ENCODE data around the gene HSD3B1.

Gene HSD3B1

GRCh38 chr1:119506941-119507340 lies at the start of gene HSD3B1:
TSS of gene HSD3B1 (plus strand) at chr1:119507210. CDS start at chr1:119507477, 267 bp downstream.
- Mint-ChIP-seq H3K36me3 (no peaks in the 10 kb centered on the region), H3K27ac (no peak within 1 kb of the TSS), H3K9me3 (ENCODE audit: low read depth) (no peaks in the 10 kb centered on the region), H3K4me3 (no peak within 1 kb of the TSS), H3K27me3 (peaks cover 3% of the 10 kb centered on the region), H3K4me1 (ENCODE audit: low read depth) (no peaks in the 10 kb centered on the region)

- no peak overlapping the region for H3K4me3 Mint-ChIP-seq
- no peaks in the 10 kb centered on the region for H3K4me1 Mint-ChIP-seq (ENCODE audit: low read depth)
- no peaks in the 10 kb centered on the region for H3K36me3 Mint-ChIP-seq
- H3K9me3 Mint-ChIP-seq (ENCODE audit: low read depth) = no peaks in the 10 kb centered on the region
- no peak overlapping the region for H3K27ac Mint-ChIP-seq
- peaks cover 5% of the 10 kb centered on the region for H3K27me3 Mint-ChIP-seq
Observed at GRCh38 chr1:119462964-119463363, 44.0 kb upstream of the HSD3B1 start.

GRCh38 chr1:119463569-119463968 lies 43.4 kb upstream of the HSD3B1 start:
- Mint-ChIP-seq H3K4me1 (ENCODE audit: low read depth) (no peaks in the 10 kb centered on the region), H3K9me3 (ENCODE audit: low read depth) (no peaks in the 10 kb centered on the region), H3K27ac (no peak overlapping the region), H3K36me3 (no peaks in the 10 kb centered on the region), H3K4me3 (no peak overlapping the region), H3K27me3 (peaks cover 5% of the 10 kb centered on the region)

GRCh38 chr1:119466445-119466844 lies 40.6 kb upstream of the HSD3B1 start:
- H3K4me1 Mint-ChIP-seq (ENCODE audit: low read depth) = no peaks in the 10 kb centered on the region
- H3K36me3 Mint-ChIP-seq = no peaks in the 10 kb centered on the region
- no peak overlapping the region for H3K4me3 Mint-ChIP-seq
- H3K27me3 Mint-ChIP-seq = peaks cover 8% of the 10 kb centered on the region
- no peak overlapping the region for H3K27ac Mint-ChIP-seq
- H3K9me3 Mint-ChIP-seq (ENCODE audit: low read depth) = no peaks in the 10 kb centered on the region

- Mint-ChIP-seq H3K4me1 (ENCODE audit: low read depth) (no peaks in the 10 kb centered on the region), H3K9me3 (ENCODE audit: low read depth) (no peaks in the 10 kb centered on the region), H3K27ac (no peak overlapping the region), H3K36me3 (no peaks in the 10 kb centered on the region), H3K27me3 (peaks cover 8% of the 10 kb centered on the region), H3K4me3 (no peak overlapping the region)
Observed at GRCh38 chr1:119467219-119467618, 39.8 kb upstream of the HSD3B1 start.

- Mint-ChIP-seq H3K4me3 (no peak overlapping the region), H3K27me3 (peaks cover 8% of the 10 kb centered on the region), H3K36me3 (no peaks in the 10 kb centered on the region), H3K9me3 (ENCODE audit: low read depth) (no peaks in the 10 kb centered on the region), H3K4me1 (ENCODE audit: low read depth) (no peaks in the 10 kb centered on the region), H3K27ac (no peak overlapping the region)
Observed at GRCh38 chr1:119467857-119468668, 38.9 kb upstream of the HSD3B1 start.

GRCh38 chr1:119469741-119470140 lies 37.3 kb upstream of the HSD3B1 start:
- no peak overlapping the region for H3K27ac Mint-ChIP-seq
- no peaks in the 10 kb centered on the region for H3K4me1 Mint-ChIP-seq (ENCODE audit: low read depth)
- no peaks in the 10 kb centered on the region for H3K9me3 Mint-ChIP-seq (ENCODE audit: low read depth)
- H3K27me3 Mint-ChIP-seq = peaks cover 5% of the 10 kb centered on the region
- no peaks in the 10 kb centered on the region for H3K36me3 Mint-ChIP-seq
- no peak overlapping the region for H3K4me3 Mint-ChIP-seq

- H3K36me3 Mint-ChIP-seq = no peaks in the 10 kb centered on the region
- H3K9me3 Mint-ChIP-seq (ENCODE audit: low read depth) = no peaks in the 10 kb centered on the region
- no peaks in the 10 kb centered on the region for H3K4me1 Mint-ChIP-seq (ENCODE audit: low read depth)
- no peak overlapping the region for H3K27ac Mint-ChIP-seq
- H3K27me3 Mint-ChIP-seq = peaks cover 7% of the 10 kb centered on the region
- H3K4me3 Mint-ChIP-seq = no peak overlapping the region
Observed at GRCh38 chr1:119470377-119470776, 36.6 kb upstream of the HSD3B1 start.

GRCh38 chr1:119470958-119471357 lies 36.1 kb upstream of the HSD3B1 start:
- Mint-ChIP-seq H3K4me3 (no peak overlapping the region), H3K36me3 (no peaks in the 10 kb centered on the region), H3K4me1 (ENCODE audit: low read depth) (no peaks in the 10 kb centered on the region)

GRCh38 chr1:119471566-119471965 lies 35.4 kb upstream of the HSD3B1 start:
- H3K4me3 Mint-ChIP-seq = no peak overlapping the region
- H3K36me3 Mint-ChIP-seq = no peaks in the 10 kb centered on the region
- no peak overlapping the region for H3K27ac Mint-ChIP-seq
- no peaks in the 10 kb centered on the region for H3K4me1 Mint-ChIP-seq (ENCODE audit: low read depth)
- peaks cover 7% of the 10 kb centered on the region for H3K27me3 Mint-ChIP-seq
- no peaks in the 10 kb centered on the region for H3K9me3 Mint-ChIP-seq (ENCODE audit: low read depth)

More at GRCh38 chr1:119470958-119471357, 36.1 kb upstream of the HSD3B1 start:
- Mint-ChIP-seq H3K27ac (no peak overlapping the region), H3K27me3 (peaks cover 7% of the 10 kb centered on the region), H3K9me3 (ENCODE audit: low read depth) (no peaks in the 10 kb centered on the region)

- no peaks in the 10 kb centered on the region for H3K4me1 Mint-ChIP-seq (ENCODE audit: low read depth)
- peaks cover 7% of the 10 kb centered on the region for H3K27me3 Mint-ChIP-seq
- no peak overlapping the region for H3K4me3 Mint-ChIP-seq
- H3K36me3 Mint-ChIP-seq = no peaks in the 10 kb centered on the region
- no peaks in the 10 kb centered on the region for H3K9me3 Mint-ChIP-seq (ENCODE audit: low read depth)
- H3K27ac Mint-ChIP-seq = no peak overlapping the region
Observed at GRCh38 chr1:119472080-119472818, 34.8 kb upstream of the HSD3B1 start.

- Mint-ChIP-seq H3K9me3 (ENCODE audit: low read depth) (no peaks in the 10 kb centered on the region), H3K27ac (no peak overlapping the region), H3K4me1 (ENCODE audit: low read depth) (no peaks in the 10 kb centered on the region), H3K4me3 (no peak overlapping the region), H3K36me3 (no peaks in the 10 kb centered on the region), H3K27me3 (peaks cover 7% of the 10 kb centered on the region)
Observed at GRCh38 chr1:119472819-119473175, 34.2 kb upstream of the HSD3B1 start.

- no peak overlapping the region for H3K27ac Mint-ChIP-seq
- H3K27me3 Mint-ChIP-seq = peaks cover 4% of the 10 kb centered on the region
- no peaks in the 10 kb centered on the region for H3K36me3 Mint-ChIP-seq
- H3K4me1 Mint-ChIP-seq (ENCODE audit: low read depth) = no peaks in the 10 kb centered on the region
- no peak overlapping the region for H3K4me3 Mint-ChIP-seq
- no peaks in the 10 kb centered on the region for H3K9me3 Mint-ChIP-seq (ENCODE audit: low read depth)
Observed at GRCh38 chr1:119475866-119476439, 31.1 kb upstream of the HSD3B1 start.

- Mint-ChIP-seq H3K4me3 (no peak overlapping the region), H3K27ac (no peak overlapping the region), H3K4me1 (ENCODE audit: low read depth) (no peaks in the 10 kb centered on the region), H3K9me3 (ENCODE audit: low read depth) (no peaks in the 10 kb centered on the region), H3K36me3 (no peaks in the 10 kb centered on the region), H3K27me3 (peaks cover 2% of the 10 kb centered on the region)
Observed at GRCh38 chr1:119477710-119478109, 29.3 kb upstream of the HSD3B1 start.

GRCh38 chr1:119480175-119480574 lies 26.8 kb upstream of the HSD3B1 start:
- no peaks in the 10 kb centered on the region for H3K36me3 Mint-ChIP-seq
- no peak overlapping the region for H3K4me3 Mint-ChIP-seq
- H3K27ac Mint-ChIP-seq = no peak overlapping the region
- H3K4me1 Mint-ChIP-seq (ENCODE audit: low read depth) = no peaks in the 10 kb centered on the region
- no peaks in the 10 kb centered on the region for H3K27me3 Mint-ChIP-seq
- H3K9me3 Mint-ChIP-seq (ENCODE audit: low read depth) = no peaks in the 10 kb centered on the region
